HG02588 (cell line): ENCODE measurements around the gene CPSF4L.
"Not testable (repeated sequence)": the region's sequence is repeated elsewhere in the genome, so short reads cannot be mapped to it uniquely, and the experiment has no call there.

Experiments
- ATAC-seq: cut with Tn5 transposase; IDR thresholded peaks from one replicate; pipeline ENCODE4 v1.9.1; 2021; ENCODE audit warnings: mild to moderate bottlenecking, moderate library complexity; ENCODE audit not compliant: unreplicated experiment

The CPSF4L gene

GRCh38 chr17:73269791-73270190 is 8.1 kb upstream of the CPSF4L start:
- ATAC-seq: no peak

- ATAC-seq: no peak
These were observed 7.6 kb upstream of the CPSF4L start for GRCh38 chr17:73269329-73269615.

GRCh38 chr17:73268582-73269328 is 7.1 kb upstream of the CPSF4L start:
- ATAC-seq: no peak

GRCh38 chr17:73267648-73268537 is 6.2 kb upstream of the CPSF4L start:
- ATAC-seq: no peak

- ATAC-seq: no peak
These were observed 5.1 kb upstream of the CPSF4L start for GRCh38 chr17:73266796-73267195.

GRCh38 chr17:73265646-73266640 is 4.3 kb upstream of the CPSF4L start:
- ATAC-seq: no peak

GRCh38 chr17:73264448-73264847 is 2.8 kb upstream of the CPSF4L start:
- ATAC-seq: not testable (repeated sequence)

- ATAC-seq: no peak
These were observed 1.3 kb upstream of the CPSF4L start for GRCh38 chr17:73262676-73263642.

- ATAC-seq: no peak
These were observed 434 bp upstream of the CPSF4L start for GRCh38 chr17:73261952-73262675.

- no peak for ATAC-seq
These were observed 4.2 kb downstream of the CPSF4L start for GRCh38 chr17:73257516-73257915.

- ATAC-seq: no peak
These were observed 5.5 kb downstream of the CPSF4L start for GRCh38 chr17:73256220-73256619.

- no peak for ATAC-seq
These were observed 6.0 kb downstream of the CPSF4L start for GRCh38 chr17:73255671-73256181.

- no peak for ATAC-seq
These were observed 9.8 kb downstream of the CPSF4L start for GRCh38 chr17:73251871-73252270.

- no peak for ATAC-seq
These were observed 10.6 kb downstream of the CPSF4L start for GRCh38 chr17:73250851-73251640.

- no peak for ATAC-seq
These were observed 12.0 kb downstream of the CPSF4L start for GRCh38 chr17:73249700-73250099.

- ATAC-seq: no peak
These were observed 13.1 kb downstream of the CPSF4L start for GRCh38 chr17:73248532-73248931.

GRCh38 chr17:73247726-73248125 is 14.0 kb downstream of the CPSF4L start:
- no peak for ATAC-seq

- ATAC-seq: no peak
These were observed 21.1 kb downstream of the CPSF4L start for GRCh38 chr17:73240561-73240960.
